OCI-LY7 (cell line): ENCODE results near the gene CCR8. TPM values are rescaled to one million over a fixed set of nuclear protein-coding genes. Genes with fewer than 3 reads are reported as not detected.

ENCODE experiments used
- BruUV-seq: library from RNA; stranded (reverse); fragments of 400-500 nt; replicated peaks from 2 replicates; lab custom pipeline; 2021; lab: Mats Ljungman, UMichigan
- CTCF ChIA-PET: fragments of 300-600 bp; sonication (Branson Sonifier 250); formaldehyde crosslinking; loops from one replicate; lab custom pipeline; 2022; ENCODE audit warnings: antibody characterized with exemption; ENCODE audit not compliant: unreplicated experiment; lab: Charles Lee
- POLR2A ChIA-PET: fragments of 300-600 bp; sonication (Branson Sonifier 250); formaldehyde crosslinking; loops from one replicate; lab custom pipeline; 2022; ENCODE audit warnings: antibody characterized with exemption; lab: Charles Lee
- DNase-seq: peaks from one replicate; pipeline ENCODE4 v3.0.0-alpha.2; 2015; ENCODE audit warnings: low spot score
- H2AFZ ChIP-seq: fragments of 200-600 bp; sonication (generic), shearing (Covaris generic); 2 replicates; pipeline ENCODE4 v1.6.1; 2014; ENCODE audit warnings: mild to moderate bottlenecking, antibody characterized with exemption, low read length, moderate library complexity
- H3K27ac ChIP-seq: fragments of 200-600 bp; sonication (generic); 2 replicates; pipeline ENCODE4 v1.5.1; 2014; ENCODE audit warnings: mixed run types, low read depth, mild to moderate bottlenecking, moderate library complexity, low read length, inconsistent platforms; ENCODE audit not compliant: poor library complexity, severe bottlenecking
- H3K36me3 ChIP-seq: fragments of 200-600 bp; sonication (generic); 2 replicates; pipeline ENCODE4 v1.6.1; 2014; ENCODE audit warnings: mild to moderate bottlenecking, antibody characterized with exemption, low read length, moderate library complexity, mixed read lengths; ENCODE audit not compliant: insufficient read depth
- H3K4me1 ChIP-seq: fragments of 200-600 bp; sonication (generic); 2 replicates; pipeline ENCODE4 v1.5.1; 2014; ENCODE audit warnings: mild to moderate bottlenecking, low read length; ENCODE audit not compliant: insufficient read depth, poor library complexity, severe bottlenecking
- H3K4me2 ChIP-seq: fragments of 200-600 bp; sonication (generic); 2 replicates; pipeline ENCODE4 v1.6.1; 2014; ENCODE audit warnings: mild to moderate bottlenecking, low read length
- H3K4me3 ChIP-seq: fragments of 200-600 bp; sonication (generic); 2 replicates; pipeline ENCODE4 v1.5.1; 2014; ENCODE audit warnings: mild to moderate bottlenecking, low read depth, low read length; ENCODE audit not compliant: poor library complexity, severe bottlenecking
- H3K79me2 ChIP-seq: fragments of 200-600 bp; sonication (generic); 2 replicates; pipeline ENCODE4 v1.6.1; 2016; ENCODE audit warnings: low read depth, mild to moderate bottlenecking, low read length, moderate library complexity, mixed read lengths; ENCODE audit not compliant: insufficient read depth
- H3K9me2 ChIP-seq: fragments of 200-600 bp; sonication (generic); 2 replicates; pipeline ENCODE4 v1.6.1; 2016; ENCODE audit warnings: mild to moderate bottlenecking, low read length, mixed read lengths; ENCODE audit not compliant: insufficient read depth
- H3K9me3 ChIP-seq: fragments of 200-600 bp; sonication (generic); 2 replicates; pipeline ENCODE4 v1.6.1; 2014; ENCODE audit warnings: mild to moderate bottlenecking, mixed run types, low read length, mixed read lengths
- H4K20me1 ChIP-seq: fragments of 200-600 bp; sonication (generic); 2 replicates; pipeline ENCODE4 v1.6.1; 2014; ENCODE audit warnings: mild to moderate bottlenecking, antibody characterized with exemption, low read length, moderate library complexity, mixed read lengths; ENCODE audit not compliant: insufficient read depth
- CTCF ChIP-seq: fragments of 200-600 bp; sonication (generic); conservative IDR thresholded peaks from 2 replicates; pipeline ENCODE4 v1.5.1; 2014; ENCODE audit warnings: mild to moderate bottlenecking, antibody characterized with exemption, low read length, moderate library complexity, mixed read lengths
- EZH2phosphoT487 ChIP-seq: fragments of 200-600 bp; sonication (generic); IDR thresholded peaks from 2 replicates; pipeline ENCODE4 v1.6.1; 2018; ENCODE audit warnings: low read depth, borderline replicate concordance, mild to moderate bottlenecking, mixed run types, antibody characterized with exemption, low read length, moderate library complexity, mixed read lengths
- intact Hi-C: fragments of 100-400 bp; cut with micrococcal nuclease; formaldehyde crosslinking; loops from one replicate; pipeline ENCODE4 v1.10.0; 2022; ENCODE audit not compliant: unreplicated experiment
- total RNA-seq, 2 experiments: library from RNA; depleted of rRNA in 1 of 2; stranded (reverse); fragments of >200 nt in 1 of 2; shearing (Covaris generic) in 1 of 2; gene quantifications; 2 replicates each; pipeline ENCODE4 v1.2.3, GENCODE V29; 2014 to 2022

Gene CCR8
- total RNA-seq, 2 experiments from 2014 or later: not detected

GRCh38 chr3:39295184-39295775, 34.2 kb upstream of the CCR8 start:
- H3K9me3 ChIP-seq: peaks cover 21% of the 10 kb centered on the region; the same call in 1 of the 2 replicates
- BruUV-seq: no TSS peak
- intact Hi-C loops: no loop called here
- ChIA-PET CTCF (interaction anchor here (1.0 kb wide), 1 partner anchor 295 kb away, joined by 3 read pairs; no protein-coding TSS in a partner anchor), POLR2A (interaction anchor here (0.6 to 1.0 kb wide), 3 partner anchors 39 to 99 kb away, joined by 3 to 6 read pairs (median 4); no protein-coding TSS in a partner anchor)
- no peaks in the 10 kb centered on the region for H3K9me2 ChIP-seq
- H3K36me3 ChIP-seq: no peaks in the 10 kb centered on the region
- DNase-seq: no peak
- H3K4me1 ChIP-seq: no peaks in the 10 kb centered on the region
- H4K20me1 ChIP-seq: no peaks in the 10 kb centered on the region
- no peak overlapping the region for H2AFZ ChIP-seq
- no peaks in the 10 kb centered on the region for H3K79me2 ChIP-seq
- no peak overlapping the region for H3K4me3 ChIP-seq
- no peak overlapping the region for H3K4me2 ChIP-seq
- H3K27ac ChIP-seq: no peak overlapping the region
- TF ChIP-seq CTCF: no peak
- no peak for TF ChIP-seq EZH2phosphoT487

GRCh38 chr3:39296197-39297077, 33.1 kb upstream of the CCR8 start:
- Histone ChIP-seq H3K4me3 (no peak overlapping the region), H3K9me3 (peaks cover 21% of the 10 kb centered on the region; the same call in 1 of the 2 replicates), H3K27ac (no peak overlapping the region), H3K4me2 (no peak overlapping the region), H4K20me1 (no peaks in the 10 kb centered on the region), H3K79me2 (no peaks in the 10 kb centered on the region), H2AFZ (no peak overlapping the region), H3K9me2 (no peaks in the 10 kb centered on the region), H3K4me1 (no peaks in the 10 kb centered on the region), H3K36me3 (no peaks in the 10 kb centered on the region)
- BruUV-seq: no TSS peak
- POLR2A ChIA-PET: interaction anchor here (1.0 kb wide), 1 partner anchor 84 kb away, joined by 3 read pairs; no protein-coding TSS in a partner anchor
- no peak for TF ChIP-seq CTCF
- no peak for TF ChIP-seq EZH2phosphoT487
- DNase-seq: no peak
- intact Hi-C loops: no loop called here
- CTCF ChIA-PET: interaction anchor here (0.6 kb wide), 1 partner anchor 111 kb away, joined by 3 read pairs; no protein-coding TSS in a partner anchor
